SK-N-SH treated with all-trans-retinoic acid at 6 μM for 48 hours (cell line): ENCODE data around the gene ATP6V0D1.

Experiments
- ATAC-seq: fragments of 200-7000 bp; cut with Tn5 transposase; 3 replicates; pipeline ENCODE4 v1.9.1; 2020; ENCODE audit warnings: mild to moderate bottlenecking, moderate library complexity
- ARNTL ChIP-seq: fragments of 450-650 bp; formaldehyde crosslinking; IDR thresholded peaks from 2 replicates; pipeline ENCODE4 v1.5.0; 2020; ENCODE audit warnings: low read depth, mild to moderate bottlenecking, moderate library complexity, borderline replicate concordance
- BACH2 ChIP-seq: fragments of 250-450 bp; sonication (Bioruptor Pico); IDR thresholded peaks from 2 replicates; pipeline ENCODE4 v1.9.0; 2021; ENCODE audit warnings: mild to moderate bottlenecking, borderline replicate concordance
- CSDC2 ChIP-seq: fragments of 250-450 bp; sonication (Bioruptor Pico); IDR thresholded peaks from 2 replicates; pipeline ENCODE4 v1.5.0; 2020; ENCODE audit warnings: mild to moderate bottlenecking, moderate library complexity
- ESRRG ChIP-seq: fragments of 250-450 bp; sonication (Bioruptor Pico); IDR thresholded peaks from 2 replicates; pipeline ENCODE4 v1.6.1; 2021; ENCODE audit warnings: mild to moderate bottlenecking
- GLIS3 ChIP-seq: fragments of 250-450 bp; sonication (Bioruptor Pico); IDR thresholded peaks from 2 replicates; pipeline ENCODE4 v1.5.0; 2020; ENCODE audit warnings: mild to moderate bottlenecking, moderate library complexity
- OSR1 ChIP-seq: fragments of 250-450 bp; sonication (Bioruptor Pico); IDR thresholded peaks from 2 replicates; pipeline ENCODE4 v1.8.0; 2022; ENCODE audit warnings: moderate library complexity, mild to moderate bottlenecking, inconsistent platforms
- PPARA ChIP-seq: fragments of 250-450 bp; sonication (Bioruptor Pico); IDR thresholded peaks from 2 replicates; pipeline ENCODE4 v1.5.0; 2020; ENCODE audit warnings: mild to moderate bottlenecking, borderline replicate concordance
- RARB ChIP-seq: fragments of 250-450 bp; sonication (Bioruptor Pico); IDR thresholded peaks from 2 replicates; pipeline ENCODE4 v1.8.0; 2021; ENCODE audit warnings: mild to moderate bottlenecking, moderate library complexity
- TCF4 ChIP-seq: fragments of 250-450 bp; sonication (Bioruptor Pico); IDR thresholded peaks from 2 replicates; pipeline ENCODE4 v1.8.0; 2021; ENCODE audit warnings: mild to moderate bottlenecking, moderate library complexity, borderline replicate concordance
- TSHZ2 ChIP-seq: fragments of 250-450 bp; sonication (Bioruptor Pico); IDR thresholded peaks from 2 replicates; pipeline ENCODE4 v1.5.0; 2020; ENCODE audit warnings: mild to moderate bottlenecking, moderate library complexity
- ZC3H10 ChIP-seq: fragments of 250-450 bp; sonication (Bioruptor Pico); IDR thresholded peaks from 2 replicates; pipeline ENCODE4 v1.5.1; 2021; ENCODE audit warnings: mild to moderate bottlenecking, moderate library complexity
- ZFP3 ChIP-seq: fragments of 250-450 bp; sonication (Bioruptor Pico); IDR thresholded peaks from 2 replicates; pipeline ENCODE4 v1.5.0; 2020; ENCODE audit warnings: mild to moderate bottlenecking, moderate library complexity
- ZFP30 ChIP-seq: fragments of 450-650 bp; formaldehyde crosslinking; IDR thresholded peaks from 2 replicates; pipeline ENCODE4 v1.5.0; 2022; ENCODE audit warnings: mild to moderate bottlenecking, moderate library complexity
- ZNF565 ChIP-seq: fragments of 450-650 bp; formaldehyde crosslinking; conservative IDR thresholded peaks from 2 replicates; pipeline ENCODE4 v1.5.0; 2020; ENCODE audit warnings: low read depth, mild to moderate bottlenecking, moderate library complexity
- ZNF70 ChIP-seq: fragments of 450-650 bp; formaldehyde crosslinking; IDR thresholded peaks from 2 replicates; pipeline ENCODE4 v1.5.0; 2020; ENCODE audit warnings: mild to moderate bottlenecking, moderate library complexity
- ZNF8 ChIP-seq: fragments of 450-650 bp; formaldehyde crosslinking; IDR thresholded peaks from 2 replicates; pipeline ENCODE4 v1.5.0; 2020; ENCODE audit warnings: mild to moderate bottlenecking, moderate library complexity
- TF ChIP-seq, protein P1 (sequence below): fragments of 250-450 bp; sonication (Bioruptor Pico); IDR thresholded peaks from 2 replicates; pipeline ENCODE4 v1.5.1; 2021; ENCODE audit warnings: mild to moderate bottlenecking, moderate library complexity
- TF ChIP-seq, protein P2 (sequence below): fragments of 250-450 bp; sonication (Bioruptor Pico); IDR thresholded peaks from 2 replicates; pipeline ENCODE4 v1.8.0; 2021; ENCODE audit warnings: low read depth, mild to moderate bottlenecking, moderate library complexity, borderline replicate concordance
- TF ChIP-seq, protein P3 (sequence below): fragments of 250-450 bp; sonication (Bioruptor Pico); IDR thresholded peaks from 2 replicates; pipeline ENCODE4 v1.8.0; 2020; ENCODE audit warnings: mild to moderate bottlenecking, moderate library complexity, borderline replicate concordance

Gene ATP6V0D1

DNA sequence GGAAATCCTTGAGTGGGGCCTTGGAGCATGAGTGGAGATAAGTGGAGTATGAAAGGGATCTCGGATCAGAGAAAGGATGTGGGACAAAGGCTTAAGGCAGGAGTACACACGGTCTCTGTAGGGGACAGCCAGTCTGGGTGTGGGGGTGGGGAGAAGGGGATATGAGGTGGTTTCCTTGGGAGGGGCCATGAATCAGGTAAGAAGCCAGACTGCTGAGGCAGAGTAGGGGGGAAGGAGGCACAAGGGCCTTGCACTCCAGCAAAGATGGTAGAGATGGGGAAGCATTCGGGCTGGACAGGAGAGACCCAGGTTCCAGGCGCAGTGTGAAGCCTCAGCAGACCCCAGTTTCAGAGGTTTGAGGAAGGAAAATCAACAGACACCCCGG is 48.5 kb downstream of the ATP6V0D1 start (continued):
- TF ChIP-seq, protein P1, sequence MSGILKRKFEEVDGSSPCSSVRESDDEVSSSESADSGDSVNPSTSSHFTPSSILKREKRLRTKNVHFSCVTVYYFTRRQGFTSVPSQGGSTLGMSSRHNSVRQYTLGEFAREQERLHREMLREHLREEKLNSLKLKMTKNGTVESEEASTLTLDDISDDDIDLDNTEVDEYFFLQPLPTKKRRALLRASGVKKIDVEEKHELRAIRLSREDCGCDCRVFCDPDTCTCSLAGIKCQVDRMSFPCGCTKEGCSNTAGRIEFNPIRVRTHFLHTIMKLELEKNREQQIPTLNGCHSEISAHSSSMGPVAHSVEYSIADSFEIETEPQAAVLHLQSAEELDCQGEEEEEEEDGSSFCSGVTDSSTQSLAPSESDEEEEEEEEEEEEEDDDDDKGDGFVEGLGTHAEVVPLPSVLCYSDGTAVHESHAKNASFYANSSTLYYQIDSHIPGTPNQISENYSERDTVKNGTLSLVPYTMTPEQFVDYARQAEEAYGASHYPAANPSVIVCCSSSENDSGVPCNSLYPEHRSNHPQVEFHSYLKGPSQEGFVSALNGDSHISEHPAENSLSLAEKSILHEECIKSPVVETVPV, result no peak
- TF ChIP-seq CSDC2 (CRISPR knock-in tag), result no peak
- no peak for TF ChIP-seq ESRRG (CRISPR knock-in tag)

DNA sequence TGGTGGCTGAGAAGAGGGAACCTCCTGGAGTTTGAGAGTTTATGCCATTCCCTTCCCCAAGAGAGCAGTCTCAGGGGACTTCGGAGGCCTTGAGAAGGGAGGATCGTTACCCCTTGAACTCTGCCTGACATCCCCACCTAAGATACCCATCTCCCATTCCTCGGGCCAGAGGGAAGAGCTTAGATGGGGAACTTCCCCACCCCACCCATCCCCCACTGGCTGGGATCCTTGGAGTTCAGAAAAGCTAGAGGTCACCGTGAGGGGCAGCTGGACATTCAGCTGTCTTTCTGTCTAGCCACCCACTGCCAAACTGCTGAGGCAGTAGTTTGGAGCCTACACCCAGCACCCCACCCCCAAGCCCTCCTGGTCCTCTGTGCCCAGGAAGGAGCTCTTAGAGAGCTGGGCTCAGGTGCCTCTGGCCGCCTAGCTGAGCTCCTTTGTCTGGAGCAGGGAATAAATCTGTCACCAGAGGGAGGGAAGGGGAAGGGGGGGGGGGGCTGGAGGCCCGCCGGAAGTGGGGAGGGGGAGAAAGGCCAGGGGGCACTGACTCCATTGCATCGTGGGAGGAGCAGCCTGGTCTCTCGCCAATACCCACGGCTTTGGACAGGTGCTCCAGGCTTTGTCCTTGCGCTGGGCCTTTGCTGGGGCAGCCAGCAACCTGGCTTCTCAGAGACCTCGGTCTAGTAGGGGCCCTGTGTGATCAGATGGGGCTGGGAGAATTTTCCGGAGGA is 49.0 kb downstream of the ATP6V0D1 start:
- no peak for TF ChIP-seq CSDC2 (CRISPR knock-in tag)
- no peak for TF ChIP-seq OSR1
- TF ChIP-seq ZFP30 (CRISPR knock-in tag), result no peak
- no peak for TF ChIP-seq ZFP3 (CRISPR knock-in tag)
- no peak for TF ChIP-seq ESRRG (CRISPR knock-in tag)
- TF ChIP-seq GLIS3 (CRISPR knock-in tag), result no peak
- TF ChIP-seq BACH2 (CRISPR knock-in tag), result no peak
- no peak for TF ChIP-seq ARNTL (CRISPR knock-in tag)
- no peak for TF ChIP-seq TSHZ2
- TF ChIP-seq, protein P1, result no peak
- no peak for TF ChIP-seq PPARA (CRISPR knock-in tag)
- no peak for TF ChIP-seq ZNF565 (CRISPR knock-in tag)
- TF ChIP-seq RARB (CRISPR knock-in tag), result no peak
- TF ChIP-seq, protein P2, sequence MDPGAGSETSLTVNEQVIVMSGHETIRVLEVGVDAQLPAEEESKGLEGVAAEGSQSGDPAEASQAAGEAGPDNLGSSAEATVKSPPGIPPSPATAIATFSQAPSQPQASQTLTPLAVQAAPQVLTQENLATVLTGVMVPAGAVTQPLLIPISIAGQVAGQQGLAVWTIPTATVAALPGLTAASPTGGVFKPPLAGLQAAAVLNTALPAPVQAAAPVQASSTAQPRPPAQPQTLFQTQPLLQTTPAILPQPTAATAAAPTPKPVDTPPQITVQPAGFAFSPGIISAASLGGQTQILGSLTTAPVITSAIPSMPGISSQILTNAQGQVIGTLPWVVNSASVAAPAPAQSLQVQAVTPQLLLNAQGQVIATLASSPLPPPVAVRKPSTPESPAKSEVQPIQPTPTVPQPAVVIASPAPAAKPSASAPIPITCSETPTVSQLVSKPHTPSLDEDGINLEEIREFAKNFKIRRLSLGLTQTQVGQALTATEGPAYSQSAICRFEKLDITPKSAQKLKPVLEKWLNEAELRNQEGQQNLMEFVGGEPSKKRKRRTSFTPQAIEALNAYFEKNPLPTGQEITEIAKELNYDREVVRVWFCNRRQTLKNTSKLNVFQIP (CRISPR knock-in tag), result no peak
- no peak for TF ChIP-seq ZC3H10 (CRISPR knock-in tag)
- TF ChIP-seq, protein P3, sequence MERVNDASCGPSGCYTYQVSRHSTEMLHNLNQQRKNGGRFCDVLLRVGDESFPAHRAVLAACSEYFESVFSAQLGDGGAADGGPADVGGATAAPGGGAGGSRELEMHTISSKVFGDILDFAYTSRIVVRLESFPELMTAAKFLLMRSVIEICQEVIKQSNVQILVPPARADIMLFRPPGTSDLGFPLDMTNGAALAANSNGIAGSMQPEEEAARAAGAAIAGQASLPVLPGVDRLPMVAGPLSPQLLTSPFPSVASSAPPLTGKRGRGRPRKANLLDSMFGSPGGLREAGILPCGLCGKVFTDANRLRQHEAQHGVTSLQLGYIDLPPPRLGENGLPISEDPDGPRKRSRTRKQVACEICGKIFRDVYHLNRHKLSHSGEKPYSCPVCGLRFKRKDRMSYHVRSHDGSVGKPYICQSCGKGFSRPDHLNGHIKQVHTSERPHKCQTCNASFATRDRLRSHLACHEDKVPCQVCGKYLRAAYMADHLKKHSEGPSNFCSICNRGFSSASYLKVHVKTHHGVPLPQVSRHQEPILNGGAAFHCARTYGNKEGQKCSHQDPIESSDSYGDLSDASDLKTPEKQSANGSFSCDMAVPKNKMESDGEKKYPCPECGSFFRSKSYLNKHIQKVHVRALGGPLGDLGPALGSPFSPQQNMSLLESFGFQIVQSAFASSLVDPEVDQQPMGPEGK, result no peak
- ATAC-seq, result no peak; the same call in 2 of the 3 replicates

GRCh38 chr16:67430977-67431774 is 49.8 kb downstream of the ATP6V0D1 start, which contains the start of gene HSD11B2:
TSS of gene HSD11B2 (plus strand) at chr16:67431121. CDS start at chr16:67431249, 128 bp downstream.
- peak; percentile 74 for ATAC-seq
- TF ChIP-seq RARB (CRISPR knock-in tag), result no peak
- TF ChIP-seq CSDC2 (CRISPR knock-in tag), result no peak
- no peak for TF ChIP-seq ZNF8 (CRISPR knock-in tag)
- TF ChIP-seq ZNF565 (CRISPR knock-in tag), result no peak
- TF ChIP-seq OSR1, result no peak
- no peak for TF ChIP-seq ZC3H10 (CRISPR knock-in tag)
- TF ChIP-seq, protein P3, result no peak
- TF ChIP-seq ZNF70 (CRISPR knock-in tag), result no peak
- no peak for TF ChIP-seq TCF4 (CRISPR knock-in tag)
- TF ChIP-seq ARNTL (CRISPR knock-in tag), result no peak
